Measurements from ENCODE around the gene SOX30. TPM values are rescaled to one million over a fixed set of nuclear protein-coding genes. Genes with fewer than 3 reads are reported as not detected.
"Not testable (repeated sequence)": the region's sequence is repeated elsewhere in the genome, so short reads cannot be mapped to it uniquely, and the experiment has no call there.

The SOX30 gene
- polyA plus RNA-seq, 2 of the 4 experiments (the other 2 are of a cell fraction): 0.08 to 0.10 TPM

GRCh38 chr5:157677931-157678330 is 25.7 kb upstream of the SOX30 start:
- no peaks in the 10 kb centered on the region for H3K9me3 ChIP-seq
- no peak overlapping the region for H3K4me2 ChIP-seq
- ATAC-seq (no peak), DNase-seq (ENCODE audit: low read depth in 1 of 2, low spot score in 1 of 2) (no peak), FAIRE-seq (no peak)
- no peak overlapping the region for H3K4me3 ChIP-seq
- H3K4me1 ChIP-seq: no peaks in the 10 kb centered on the region
- 56% methylated on average over 3 of the region's 3 CpGs for WGBS (ENCODE audit: missing lambda C conversion rate)
- H3K27ac ChIP-seq: no peak overlapping the region
- POLR2A ChIA-PET: no interaction called here
- CTCF ChIA-PET: no interaction called here
- TF ChIP-seq USF2 (IDR thresholded peaks at IDR 0.05): no peak
- no peak for TF ChIP-seq ZNF302 (CRISPR knock-in tag; IDR thresholded peaks at IDR 0.05)
- TF ChIP-seq NFE2L2 (conservative IDR thresholded peaks at IDR 0.05; ENCODE audit: low read length): no peak
- TF ChIP-seq CBX2 (IDR thresholded peaks at IDR 0.05; ENCODE audit: borderline replicate concordance, low read depth): no peak
- TF ChIP-seq POLR2A (IDR thresholded peaks at IDR 0.05; ENCODE audit: low read length): no peak
- no peak for TF ChIP-seq RNF2 (IDR thresholded peaks at IDR 0.05; ENCODE audit: borderline replicate concordance, low read depth)
- no peak for TF ChIP-seq HOXB13 (CRISPR knock-in tag; IDR thresholded peaks at IDR 0.05; ENCODE audit: low read depth)
- no peak for TF ChIP-seq EHF (CRISPR knock-in tag; IDR thresholded peaks at IDR 0.05)

GRCh38 chr5:157674351-157674750 is 22.1 kb upstream of the SOX30 start:
- ATAC-seq; H3K4me1 ChIP-seq; H3K4me2 ChIP-seq; H3K9me3 ChIP-seq; FAIRE-seq; H3K4me3 ChIP-seq; POLR2A ChIA-PET; DNase-seq (ENCODE audit: low read depth in 1 of 2, low spot score in 1 of 2); H3K27ac ChIP-seq: not testable (repeated sequence)
- CTCF ChIA-PET: interaction anchor here (3.2 kb wide), 1 partner anchor 69 kb away, joined by 9 read pairs; the partner anchor contains the start of gene LSM11
- 77% methylated on average over 4 of the region's 4 CpGs for whole genome bisulfite sequencing (ENCODE audit: missing lambda C conversion rate)

GRCh38 chr5:157672976-157673375 is 20.7 kb upstream of the SOX30 start:
- no peak for ATAC-seq
- Histone ChIP-seq H3K4me3 (no peak overlapping the region), H3K4me2 (no peak overlapping the region), H3K4me1 (peaks cover 9% of the 10 kb centered on the region), H3K27ac (no peak overlapping the region), H3K9me3 (no peaks in the 10 kb centered on the region)
- TF ChIP-seq RNF2 (IDR thresholded peaks at IDR 0.05; ENCODE audit: borderline replicate concordance, low read depth) (no peak), MAX (IDR thresholded peaks at IDR 0.05) (no peak), TFCP2L1 (CRISPR knock-in tag; IDR thresholded peaks at IDR 0.05) (no peak), ZFP36 (IDR thresholded peaks at IDR 0.05; ENCODE audit: borderline replicate concordance, partially characterized antibody) (no peak), ZSCAN20 (CRISPR knock-in tag; IDR thresholded peaks at IDR 0.05) (no peak), E2F6 (IDR thresholded peaks at IDR 0.05; ENCODE audit: borderline replicate concordance, low read depth) (no peak), ESRRA (IDR thresholded peaks at IDR 0.05; ENCODE audit: borderline replicate concordance, low read length) (no peak), FOXS1 (CRISPR knock-in tag; IDR thresholded peaks at IDR 0.05) (no peak), JUNB (IDR thresholded peaks at IDR 0.05) (no peak)
- 83% methylated on average over 8 of the region's 8 CpGs for WGBS (ENCODE audit: missing lambda C conversion rate)
- FAIRE-seq: no peak
- ChIA-PET POLR2A (no interaction called here), CTCF (no interaction called here)
- no peak for DNase-seq (ENCODE audit: low read depth in 1 of 2, low spot score in 1 of 2)

- Histone ChIP-seq H3K4me2 (no peak overlapping the region; the same call in 2 of the 3 replicates), H3K4me3 (no peak overlapping the region)
- no peak for TF ChIP-seq RFX5 (IDR thresholded peaks at IDR 0.05)
- TF ChIP-seq ZFP36 (IDR thresholded peaks at IDR 0.05; ENCODE audit: borderline replicate concordance, partially characterized antibody): no peak
- TF ChIP-seq ZSCAN20 (CRISPR knock-in tag; IDR thresholded peaks at IDR 0.05): no peak
- no peak for TF ChIP-seq CBX2 (IDR thresholded peaks at IDR 0.05; ENCODE audit: borderline replicate concordance, low read depth)
- no peak for TF ChIP-seq ELK1 (IDR thresholded peaks at IDR 0.05; ENCODE audit: low read depth, low read length)
- no peak for TF ChIP-seq EHMT2 (IDR thresholded peaks at IDR 0.05; ENCODE audit: low read depth)
- TF ChIP-seq BCL3 (IDR thresholded peaks at IDR 0.05): no peak
- TF ChIP-seq CTCF (IDR thresholded peaks at IDR 0.05): no peak
- no peak for TF ChIP-seq NR3C1 (IDR thresholded peaks at IDR 0.05)
- TF ChIP-seq HOXB13 (CRISPR knock-in tag; IDR thresholded peaks at IDR 0.05; ENCODE audit: low read depth): no peak
- TF ChIP-seq HOXB5 (CRISPR knock-in tag; IDR thresholded peaks at IDR 0.05): no peak
- TF ChIP-seq HDAC2 (IDR thresholded peaks at IDR 0.05): no peak
- no peak for TF ChIP-seq CEBPB (IDR thresholded peaks at IDR 0.05)
Observed at GRCh38 chr5:157671592-157672330, 19.5 kb upstream of the SOX30 start.

More at GRCh38 chr5:157671592-157672330, 19.5 kb upstream of the SOX30 start:
- H3K27ac ChIP-seq: no peak overlapping the region
- H3K4me1 ChIP-seq: peaks cover 9% of the 10 kb centered on the region
- DNase-seq (ENCODE audit: low read depth in 1 of 2, low spot score in 1 of 2) (no peak), FAIRE-seq (no peak), ATAC-seq (no peak)
- 96% methylated on average over 57 of the region's 57 CpGs for WGBS (ENCODE audit: missing lambda C conversion rate)
- ChIA-PET CTCF (interaction anchor here (6.0 kb wide), 2 partner anchors 47 to 71 kb away, joined by 56 to 58 read pairs; partner anchors contain the start of gene LSM11), POLR2A (no interaction called here)
- no peaks in the 10 kb centered on the region for H3K9me3 ChIP-seq

Measured in A549 (cell line).